Ramos (cell line): Measurements from ENCODE around the gene BAHCC1.

Experiments
- in situ Hi-C: fragments of 300-500 bp; cut with MboI; formaldehyde crosslinking; loops from one replicate; pipeline ENCODE4 v1.14.3; 2022; ENCODE audit warnings: low sequenced_read_pairs; ENCODE audit not compliant: unreplicated experiment

The BAHCC1 gene

GRCh38 chr17:81484195-81484979 lies 89.1 kb downstream of the BAHCC1 start:
- in situ Hi-C loops = loop anchor here (5.0 kb wide), 1 partner anchor 227 kb away; no protein-coding TSS in a partner anchor

- in situ Hi-C loops = no loop called here
These were observed 91.0 kb downstream of the BAHCC1 start for GRCh38 chr17:81486199-81486810.

GRCh38 chr17:81487089-81487486 lies 91.8 kb downstream of the BAHCC1 start:
- in situ Hi-C loops = no loop called here

GRCh38 chr17:81487487-81488275 lies 92.4 kb downstream of the BAHCC1 start:
- in situ Hi-C loops = no loop called here

GRCh38 chr17:81488276-81488860 lies 93.1 kb downstream of the BAHCC1 start:
- in situ Hi-C loops = no loop called here

- in situ Hi-C loops = no loop called here
These were observed 94.0 kb downstream of the BAHCC1 start for GRCh38 chr17:81489012-81489997.

- in situ Hi-C loops = no loop called here
These were observed 95.0 kb downstream of the BAHCC1 start for GRCh38 chr17:81489998-81490992.

- in situ Hi-C loops = no loop called here
These were observed 95.9 kb downstream of the BAHCC1 start for GRCh38 chr17:81491181-81491581.

GRCh38 chr17:81491761-81492160 lies 96.5 kb downstream of the BAHCC1 start:
- in situ Hi-C loops = no loop called here

GRCh38 chr17:81492202-81492601 lies 96.9 kb downstream of the BAHCC1 start:
- in situ Hi-C loops = no loop called here

- in situ Hi-C loops = no loop called here
These were observed 97.4 kb downstream of the BAHCC1 start for GRCh38 chr17:81492706-81493105.

GRCh38 chr17:81493198-81494038 lies 98.2 kb downstream of the BAHCC1 start:
- in situ Hi-C loops = no loop called here

- in situ Hi-C loops = no loop called here
These were observed 99.5 kb downstream of the BAHCC1 start for GRCh38 chr17:81494626-81495377.

- in situ Hi-C loops = no loop called here
These were observed 103.8 kb downstream of the BAHCC1 start for GRCh38 chr17:81498953-81499600.

GRCh38 chr17:81499601-81499970 lies 104.3 kb downstream of the BAHCC1 start:
- in situ Hi-C loops = no loop called here

GRCh38 chr17:81500047-81500446 lies 104.8 kb downstream of the BAHCC1 start:
- in situ Hi-C loops = no loop called here
